CD1c-positive myeloid dendritic cell (primary cell): ENCODE data around the gene FGF22.
"Not testable (repeated sequence)": the region's sequence is repeated elsewhere in the genome, so short reads cannot be mapped to it uniquely, and the experiment has no call there.

Source experiments
- DNase-seq: peaks from one replicate; pipeline ENCODE4 v3.0.0-alpha.2; 2016; ENCODE audit errors: extremely low spot score

Gene FGF22

GRCh38 chr19:639253-640160, at the start of gene FGF22:
Gene FGF22, plus strand, starts transcription at chr19:639879. Its CDS starts 47 bp downstream, at chr19:639926.
- DNase-seq, result peak; percentile 97

- DNase-seq, result peak; percentile 15
Observed at GRCh38 chr19:590396-590745, 49.3 kb upstream of the FGF22 start.

GRCh38 chr19:590750-591098, 49.0 kb upstream of the FGF22 start:
- no peak for DNase-seq

GRCh38 chr19:591099-591958, 48.4 kb upstream of the FGF22 start:
- DNase-seq, result peak; percentile 24

GRCh38 chr19:592101-592500, 47.6 kb upstream of the FGF22 start:
- no peak for DNase-seq

- DNase-seq, result no peak
Observed at GRCh38 chr19:593055-593454, 46.6 kb upstream of the FGF22 start.

GRCh38 chr19:593505-593904, 46.2 kb upstream of the FGF22 start:
- peak; percentile 24 for DNase-seq

- DNase-seq, result no peak
Observed at GRCh38 chr19:594265-594870, 45.3 kb upstream of the FGF22 start.

GRCh38 chr19:595326-596262, 44.1 kb upstream of the FGF22 start:
- DNase-seq, result no peak

GRCh38 chr19:596263-596655, 43.4 kb upstream of the FGF22 start:
- DNase-seq, result no peak

- no peak for DNase-seq
Observed at GRCh38 chr19:597406-598315, 42.0 kb upstream of the FGF22 start.

GRCh38 chr19:601310-601709, 38.4 kb upstream of the FGF22 start:
- no peak for DNase-seq

- no peak for DNase-seq
Observed at GRCh38 chr19:601790-602189, 37.9 kb upstream of the FGF22 start.

- DNase-seq, result no peak
Observed at GRCh38 chr19:602391-603301, 37.0 kb upstream of the FGF22 start.

- DNase-seq, result not testable (repeated sequence)
Observed at GRCh38 chr19:603302-603639, 36.4 kb upstream of the FGF22 start.

- DNase-seq, result not testable (repeated sequence)
Observed at GRCh38 chr19:603779-604178, 35.9 kb upstream of the FGF22 start.

- DNase-seq, result peak; percentile 12
Observed at GRCh38 chr19:604355-604754, 35.3 kb upstream of the FGF22 start.

- DNase-seq, result not testable (repeated sequence)
Observed at GRCh38 chr19:605061-605971, 34.4 kb upstream of the FGF22 start.
